ENCODE results near the gene EFCAB12. TPM values are rescaled to one million over a fixed set of nuclear protein-coding genes. Genes with fewer than 3 reads are reported as not detected.
"Not testable (repeated sequence)": the region's sequence is repeated elsewhere in the genome, so short reads cannot be mapped to it uniquely, and the experiment has no call there.

Gene EFCAB12
- total RNA-seq, 1 donor from 2014 or later = 0.13 TPM

- peaks cover 10% of the 10 kb centered on the region for H3K4me1 ChIP-seq
- H3K79me2 ChIP-seq (ENCODE audit: low read depth) = no peaks in the 10 kb centered on the region
- H3K4me1 Mint-ChIP-seq = no peaks in the 10 kb centered on the region
- no peaks in the 10 kb centered on the region for H4K20me1 ChIP-seq (ENCODE audit: low read depth)
- no peaks in the 10 kb centered on the region for H3K36me3 Mint-ChIP-seq
- H3K9me3 Mint-ChIP-seq = no peaks in the 10 kb centered on the region
- H2AFZ ChIP-seq (replicated peaks) = no peak overlapping the region
- H3K27me3 Mint-ChIP-seq (ENCODE audit: insufficient read depth, low read depth) = no peaks in the 10 kb centered on the region
- no peak overlapping the region for H3K9ac ChIP-seq
- peaks cover 8% of the 10 kb centered on the region for H3F3A ChIP-seq (ENCODE audit: low read depth)
- no peak overlapping the region for H3K4me2 ChIP-seq
- H3K36me3 ChIP-seq = no peaks in the 10 kb centered on the region
- H3K27ac ChIP-seq = no peak overlapping the region
- no peak overlapping the region for H3K4me3 Mint-ChIP-seq
- no peak overlapping the region for H3K4me3 ChIP-seq
- H3K9me3 ChIP-seq (ENCODE audit: low read depth) = no peaks in the 10 kb centered on the region
- H3K27me3 ChIP-seq = no peaks in the 10 kb centered on the region
- TF ChIP-seq EZH2phosphoT487 (IDR thresholded peaks at IDR 0.05) (no peak), EZH2 (IDR thresholded peaks at IDR 0.05) (no peak), CTCF (IDR thresholded peaks at IDR 0.05) (no peak)
- H3K27ac Mint-ChIP-seq = no peak overlapping the region
- DNase-seq (ENCODE audit: low spot score) = no peak
Observed at GRCh38 chr3:129416415-129416814, 12.0 kb downstream of the EFCAB12 start.

- Histone ChIP-seq H2AFZ (replicated peaks) (no peak overlapping the region), H3F3A (ENCODE audit: low read depth) (peaks cover 8% of the 10 kb centered on the region), H3K9ac (no peak overlapping the region), H3K9me3 (ENCODE audit: low read depth) (no peaks in the 10 kb centered on the region), H3K4me3 (no peak overlapping the region), H4K20me1 (ENCODE audit: low read depth) (no peaks in the 10 kb centered on the region), H3K79me2 (ENCODE audit: low read depth) (no peaks in the 10 kb centered on the region), H3K4me2 (no peak overlapping the region), H3K27me3 (no peaks in the 10 kb centered on the region), H3K36me3 (no peaks in the 10 kb centered on the region), H3K4me1 (peaks cover 10% of the 10 kb centered on the region), H3K27ac (no peak overlapping the region)
- no peaks in the 10 kb centered on the region for H3K27me3 Mint-ChIP-seq (ENCODE audit: insufficient read depth, low read depth)
- TF ChIP-seq EZH2 (IDR thresholded peaks at IDR 0.05) = no peak
- TF ChIP-seq EZH2phosphoT487 (IDR thresholded peaks at IDR 0.05) = no peak
- TF ChIP-seq CTCF (IDR thresholded peaks at IDR 0.05) = no peak
- H3K36me3 Mint-ChIP-seq = no peaks in the 10 kb centered on the region
- H3K27ac Mint-ChIP-seq = no peak overlapping the region
- DNase-seq (ENCODE audit: low spot score) = no peak
- H3K9me3 Mint-ChIP-seq = no peaks in the 10 kb centered on the region
- no peaks in the 10 kb centered on the region for H3K4me1 Mint-ChIP-seq
- no peak overlapping the region for H3K4me3 Mint-ChIP-seq
Observed at GRCh38 chr3:129415830-129416229, 12.6 kb downstream of the EFCAB12 start.

GRCh38 chr3:129415378-129415777 lies 13.1 kb downstream of the EFCAB12 start:
- Mint-ChIP-seq H3K36me3 (no peaks in the 10 kb centered on the region), H3K4me1 (no peaks in the 10 kb centered on the region), H3K4me3 (no peak overlapping the region), H3K27me3 (ENCODE audit: insufficient read depth, low read depth) (no peaks in the 10 kb centered on the region), H3K27ac (no peak overlapping the region), H3K9me3 (no peaks in the 10 kb centered on the region)
- no peak for TF ChIP-seq EZH2 (IDR thresholded peaks at IDR 0.05)
- no peak for DNase-seq (ENCODE audit: low spot score)
- H3K36me3 ChIP-seq = no peaks in the 10 kb centered on the region
- H3K27me3 ChIP-seq = no peaks in the 10 kb centered on the region
- no peaks in the 10 kb centered on the region for H4K20me1 ChIP-seq (ENCODE audit: low read depth)
- no peaks in the 10 kb centered on the region for H3K9me3 ChIP-seq (ENCODE audit: low read depth)
- H2AFZ ChIP-seq (replicated peaks) = no peak overlapping the region
- no peak overlapping the region for H3K4me2 ChIP-seq
- no peak overlapping the region for H3K4me3 ChIP-seq
- no peak overlapping the region for H3K9ac ChIP-seq
- peaks cover 10% of the 10 kb centered on the region for H3K4me1 ChIP-seq
- no peak overlapping the region for H3K27ac ChIP-seq
- peaks cover 8% of the 10 kb centered on the region for H3F3A ChIP-seq (ENCODE audit: low read depth)
- no peaks in the 10 kb centered on the region for H3K79me2 ChIP-seq (ENCODE audit: low read depth)

GRCh38 chr3:129413687-129414506 lies 14.5 kb downstream of the EFCAB12 start:
- H3K36me3 Mint-ChIP-seq = no peaks in the 10 kb centered on the region
- DNase-seq (ENCODE audit: low spot score) = no peak
- no peaks in the 10 kb centered on the region for H3K9me3 Mint-ChIP-seq
- no peaks in the 10 kb centered on the region for H4K20me1 ChIP-seq (ENCODE audit: low read depth)
- H3K27ac ChIP-seq = no peak overlapping the region
- TF ChIP-seq EZH2 (IDR thresholded peaks at IDR 0.05) (no peak), CTCF (IDR thresholded peaks at IDR 0.05) (no peak), EZH2phosphoT487 (IDR thresholded peaks at IDR 0.05) (no peak)
- peaks cover 3% of the 10 kb centered on the region for H3F3A ChIP-seq (ENCODE audit: low read depth)
- H3K4me3 Mint-ChIP-seq = no peak overlapping the region
- no peaks in the 10 kb centered on the region for H3K79me2 ChIP-seq (ENCODE audit: low read depth)
- H3K4me1 ChIP-seq = peaks cover 9% of the 10 kb centered on the region
- H3K4me1 Mint-ChIP-seq = no peaks in the 10 kb centered on the region
- no peaks in the 10 kb centered on the region for H3K36me3 ChIP-seq
- H3K9me3 ChIP-seq (ENCODE audit: low read depth) = no peaks in the 10 kb centered on the region
- H3K27ac Mint-ChIP-seq = no peak overlapping the region
- H3K27me3 Mint-ChIP-seq (ENCODE audit: insufficient read depth, low read depth) = no peaks in the 10 kb centered on the region
- H3K27me3 ChIP-seq = no peaks in the 10 kb centered on the region
- H2AFZ ChIP-seq (replicated peaks) = no peak overlapping the region
- no peak overlapping the region for H3K9ac ChIP-seq
- H3K4me3 ChIP-seq = no peak overlapping the region
- no peak overlapping the region for H3K4me2 ChIP-seq

GRCh38 chr3:129413238-129413637 lies 15.2 kb downstream of the EFCAB12 start:
- H3K9ac ChIP-seq; H3K27ac ChIP-seq; H3K4me1 ChIP-seq; H4K20me1 ChIP-seq (ENCODE audit: low read depth); H3F3A ChIP-seq (ENCODE audit: low read depth); H3K4me3 Mint-ChIP-seq; H3K4me3 ChIP-seq; H3K9me3 ChIP-seq (ENCODE audit: low read depth); H3K4me1 Mint-ChIP-seq; H2AFZ ChIP-seq (replicated peaks); DNase-seq (ENCODE audit: low spot score); H3K36me3 Mint-ChIP-seq; H3K36me3 ChIP-seq; H3K79me2 ChIP-seq (ENCODE audit: low read depth); H3K4me2 ChIP-seq; H3K27me3 Mint-ChIP-seq (ENCODE audit: insufficient read depth, low read depth); H3K27me3 ChIP-seq; H3K27ac Mint-ChIP-seq; H3K9me3 Mint-ChIP-seq: not testable (repeated sequence)

All from neural progenitor cell (in vitro differentiated cells).